GM21367 (cell line): Measurements from ENCODE around the gene NPIPB9.
"Not testable (repeated sequence)": the region's sequence is repeated elsewhere in the genome, so short reads cannot be mapped to it uniquely, and the experiment has no call there.

Experiments used
- ATAC-seq: cut with Tn5 transposase; IDR thresholded peaks from one replicate; pipeline ENCODE4 v1.9.1; 2021; ENCODE audit not compliant: unreplicated experiment

The NPIPB9 gene

GRCh38 chr16:28751487-28751886 is at the start of gene NPIPB9:
NPIPB9 (plus strand) TSS chr16:28751787.
- not testable (repeated sequence) for ATAC-seq

GRCh38 chr16:28704246-28704645 is 47.3 kb upstream of the NPIPB9 start:
- ATAC-seq: not testable (repeated sequence)

GRCh38 chr16:28711220-28712083 is 40.1 kb upstream of the NPIPB9 start, which contains the start of gene EIF3C:
EIF3C (plus strand) TSS chr16:28711464; CDS start chr16:28711687, 223 bp downstream.
- peak; percentile 92 for ATAC-seq

GRCh38 chr16:28722852-28723650 is 28.5 kb upstream of the NPIPB9 start:
- ATAC-seq: not testable (repeated sequence)

GRCh38 chr16:28731253-28731652 is 20.3 kb upstream of the NPIPB9 start:
- ATAC-seq: not testable (repeated sequence)

- ATAC-seq: not testable (repeated sequence)
Observed at GRCh38 chr16:28732455-28733124, 19.0 kb upstream of the NPIPB9 start.

GRCh38 chr16:28739787-28740186 is 11.8 kb upstream of the NPIPB9 start:
- ATAC-seq: not testable (repeated sequence)

GRCh38 chr16:28740631-28741030 is 11.0 kb upstream of the NPIPB9 start:
- not testable (repeated sequence) for ATAC-seq

GRCh38 chr16:28741295-28741694 is 10.3 kb upstream of the NPIPB9 start:
- not testable (repeated sequence) for ATAC-seq

- ATAC-seq: not testable (repeated sequence)
Observed at GRCh38 chr16:28746618-28747350, 4.8 kb upstream of the NPIPB9 start.

GRCh38 chr16:28749997-28750465 is 1.6 kb upstream of the NPIPB9 start:
- peak; percentile 81 for ATAC-seq

GRCh38 chr16:28750469-28751067 is 1.0 kb upstream of the NPIPB9 start:
- peak; percentile 46 for ATAC-seq

- ATAC-seq: not testable (repeated sequence)
Observed at GRCh38 chr16:28781697-28782096, 30.1 kb downstream of the NPIPB9 start.

- not testable (repeated sequence) for ATAC-seq
Observed at GRCh38 chr16:28782357-28782756, 30.8 kb downstream of the NPIPB9 start.

GRCh38 chr16:28802235-28803019 is 50.8 kb downstream of the NPIPB9 start:
- ATAC-seq: not testable (repeated sequence)

- not testable (repeated sequence) for ATAC-seq
Observed at GRCh38 chr16:28807445-28808120, 56.0 kb downstream of the NPIPB9 start.

- no peak for ATAC-seq
Observed at GRCh38 chr16:28820016-28820415, 68.4 kb downstream of the NPIPB9 start.

GRCh38 chr16:28820546-28820945 is 69.0 kb downstream of the NPIPB9 start:
- ATAC-seq: not testable (repeated sequence)
